DOHH2 (cell line): ENCODE measurements around the gene PRPF38B.
A peak's percentile ranks its signal among the peaks of the same experiment; 100 is the strongest.

Source experiments
- EZH2phosphoT487 ChIP-seq: fragments of 200-600 bp; sonication (generic); IDR thresholded peaks from 2 replicates; pipeline ENCODE4 v1.6.1; 2017; ENCODE audit warnings: borderline replicate concordance, mild to moderate bottlenecking, antibody characterized with exemption, low read length, moderate library complexity, mixed read lengths
- TF ChIP-seq, protein P1 (sequence below): fragments of 200-600 bp; sonication (generic); IDR thresholded peaks from one replicate; pipeline ENCODE4 v1.5.1; 2014; ENCODE audit warnings: antibody characterized with exemption, mild to moderate bottlenecking, low read depth, low read length; ENCODE audit not compliant: poor library complexity, severe bottlenecking

DNA sequence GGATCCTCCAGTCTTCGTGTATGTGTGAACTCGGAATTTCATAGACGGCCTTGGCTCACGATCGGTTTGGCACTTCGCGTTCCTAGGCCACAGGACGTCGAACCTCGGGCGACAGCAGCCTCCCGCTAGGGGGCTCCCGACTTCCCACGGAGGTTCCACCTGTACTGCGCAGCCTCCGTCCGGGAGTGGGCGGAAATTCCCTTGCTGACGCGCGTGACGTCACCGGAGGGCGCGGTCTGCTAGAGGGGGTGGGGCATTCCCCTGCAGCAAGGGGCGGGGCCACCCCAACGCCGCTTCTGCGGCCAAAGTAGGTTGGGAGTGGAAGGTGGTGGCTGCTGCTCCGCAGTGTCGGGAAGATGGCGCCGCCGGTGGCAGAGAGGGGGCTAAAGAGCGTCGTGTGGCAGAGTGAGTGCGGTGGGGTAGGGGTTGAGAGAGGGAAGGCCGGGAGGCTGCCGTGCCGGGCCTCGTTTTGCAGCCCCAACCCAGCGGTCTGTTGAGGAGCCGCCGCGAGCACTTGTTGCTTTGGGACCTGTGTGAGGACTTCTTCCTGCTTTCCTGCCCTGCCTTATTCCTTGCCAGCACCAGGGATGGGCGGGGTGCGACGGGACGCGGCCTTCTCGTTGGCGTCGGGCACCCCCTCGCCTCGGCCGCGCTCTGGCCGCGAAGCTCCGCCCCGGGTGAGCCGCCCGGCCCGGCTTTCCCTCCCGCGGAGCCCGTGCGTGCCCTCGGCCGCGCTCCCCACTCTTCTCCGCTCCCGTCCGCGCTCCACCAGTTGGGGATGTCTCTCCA, 54.5 kb downstream of the PRPF38B start, which contains the start of gene STXBP3:
- TF ChIP-seq, protein P1, sequence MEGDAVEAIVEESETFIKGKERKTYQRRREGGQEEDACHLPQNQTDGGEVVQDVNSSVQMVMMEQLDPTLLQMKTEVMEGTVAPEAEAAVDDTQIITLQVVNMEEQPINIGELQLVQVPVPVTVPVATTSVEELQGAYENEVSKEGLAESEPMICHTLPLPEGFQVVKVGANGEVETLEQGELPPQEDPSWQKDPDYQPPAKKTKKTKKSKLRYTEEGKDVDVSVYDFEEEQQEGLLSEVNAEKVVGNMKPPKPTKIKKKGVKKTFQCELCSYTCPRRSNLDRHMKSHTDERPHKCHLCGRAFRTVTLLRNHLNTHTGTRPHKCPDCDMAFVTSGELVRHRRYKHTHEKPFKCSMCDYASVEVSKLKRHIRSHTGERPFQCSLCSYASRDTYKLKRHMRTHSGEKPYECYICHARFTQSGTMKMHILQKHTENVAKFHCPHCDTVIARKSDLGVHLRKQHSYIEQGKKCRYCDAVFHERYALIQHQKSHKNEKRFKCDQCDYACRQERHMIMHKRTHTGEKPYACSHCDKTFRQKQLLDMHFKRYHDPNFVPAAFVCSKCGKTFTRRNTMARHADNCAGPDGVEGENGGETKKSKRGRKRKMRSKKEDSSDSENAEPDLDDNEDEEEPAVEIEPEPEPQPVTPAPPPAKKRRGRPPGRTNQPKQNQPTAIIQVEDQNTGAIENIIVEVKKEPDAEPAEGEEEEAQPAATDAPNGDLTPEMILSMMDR, result peak; percentile 95
- TF ChIP-seq EZH2phosphoT487, result no peak
